BJ (cell line): ENCODE results near the gene ADIG. TPM values are rescaled to one million over a fixed set of nuclear protein-coding genes. Genes with fewer than 3 reads are reported as not detected.

ENCODE experiments used
- CTCF ChIA-PET: fragments of 350-600 bp; formaldehyde crosslinking; extraction: SDS; loops from one replicate; lab custom pipeline; 2021; ENCODE audit warnings: antibody characterized with exemption, inconsistent platforms; lab: Yijun Ruan, JAX
- POLR2A ChIA-PET: fragments of 300-600 bp; sonication (Branson Sonifier 250); formaldehyde crosslinking; extraction: SDS; loops from one replicate; lab custom pipeline; 2021; ENCODE audit warnings: antibody characterized with exemption; lab: Charles Lee
- DNase-seq: peaks from one replicate; pipeline ENCODE4 v3.0.0-alpha.2; 2011; ENCODE audit warnings: low read depth
- H3K27me3 ChIP-seq: 2 replicates; pipeline ENCODE4 v1.6.0; 2011; ENCODE audit warnings: low read length; ENCODE audit not compliant: control insufficient read depth, insufficient read depth
- H3K36me3 ChIP-seq: 2 replicates; pipeline ENCODE4 v1.5.1; 2011; ENCODE audit warnings: low read length; ENCODE audit not compliant: control insufficient read depth, insufficient read depth
- H3K4me3 ChIP-seq: 2 replicates; pipeline ENCODE4 v1.5.1; 2011; ENCODE audit warnings: low read depth, mild to moderate bottlenecking, control low read depth, low read length
- CTCF ChIP-seq: IDR thresholded peaks from 2 replicates; pipeline ENCODE4 v1.5.1; 2011; ENCODE audit warnings: low read depth, mild to moderate bottlenecking, control low read depth, inconsistent platforms, low read length, moderate library complexity; ENCODE audit not compliant: insufficient read depth
- polyA plus RNA-seq: library from polyadenylated mRNA; depleted of rRNA; stranded (reverse); fragments of >200 nt; gene quantifications from 2 replicates; pipeline ENCODE4 v1.2.3, GENCODE V29; 2011

The ADIG gene
- polyA plus RNA-seq, 1 experiment, result not detected

- ChIA-PET POLR2A (no interaction called here), CTCF (no interaction called here)
- Histone ChIP-seq H3K4me3 (no peak overlapping the region), H3K36me3 (no peaks in the 10 kb centered on the region), H3K27me3 (peaks cover 8% of the 10 kb centered on the region)
- DNase-seq, result no peak
- no peak for TF ChIP-seq CTCF
These were observed 3.2 kb downstream of the ADIG start for GRCh38 chr20:38584099-38584763.

GRCh38 chr20:38585404-38586180 is 4.6 kb downstream of the ADIG start:
- CTCF ChIA-PET, result no interaction called here
- POLR2A ChIA-PET, result no interaction called here
- no peak overlapping the region for H3K4me3 ChIP-seq
- no peak for DNase-seq
- TF ChIP-seq CTCF, result no peak
- H3K36me3 ChIP-seq, result no peaks in the 10 kb centered on the region
- H3K27me3 ChIP-seq, result peaks cover 8% of the 10 kb centered on the region

GRCh38 chr20:38586181-38586525 is 5.2 kb downstream of the ADIG start:
- peaks cover 8% of the 10 kb centered on the region for H3K27me3 ChIP-seq
- DNase-seq, result no peak
- CTCF ChIA-PET, result no interaction called here
- TF ChIP-seq CTCF, result no peak
- no peak overlapping the region for H3K4me3 ChIP-seq
- POLR2A ChIA-PET, result no interaction called here
- H3K36me3 ChIP-seq, result no peaks in the 10 kb centered on the region

- no peak for DNase-seq
- ChIA-PET POLR2A (no interaction called here), CTCF (no interaction called here)
- Histone ChIP-seq H3K4me3 (no peak overlapping the region), H3K27me3 (peaks cover 9% of the 10 kb centered on the region), H3K36me3 (no peaks in the 10 kb centered on the region)
- no peak for TF ChIP-seq CTCF
These were observed 7.3 kb downstream of the ADIG start for GRCh38 chr20:38588303-38588702.

GRCh38 chr20:38589351-38589750 is 8.4 kb downstream of the ADIG start:
- no peak overlapping the region for H3K4me3 ChIP-seq
- no peak for TF ChIP-seq CTCF
- H3K36me3 ChIP-seq, result no peaks in the 10 kb centered on the region
- DNase-seq, result no peak
- ChIA-PET CTCF (no interaction called here), POLR2A (no interaction called here)
- peaks cover 3% of the 10 kb centered on the region for H3K27me3 ChIP-seq
